Iris pigment epithelial cell (primary cell): ENCODE measurements around the gene WNT3.
"Not testable (repeated sequence)": the region's sequence is repeated elsewhere in the genome, so short reads cannot be mapped to it uniquely, and the experiment has no call there.

Experiments
- DNase-seq: peaks from one replicate; pipeline ENCODE4 v3.0.0-alpha.2; 2011; ENCODE audit warnings: low read depth

WNT3 gene

GRCh38 chr17:46765453-46765852 lies 53.0 kb downstream of the WNT3 start:
- no peak for DNase-seq

- peak; percentile 74 for DNase-seq
Measured at GRCh38 chr17:46764709-46765401, 53.6 kb downstream of the WNT3 start.

GRCh38 chr17:46764000-46764708 lies 54.3 kb downstream of the WNT3 start:
- DNase-seq: no peak

- no peak for DNase-seq
Measured at GRCh38 chr17:46763416-46763815, 55.1 kb downstream of the WNT3 start.

GRCh38 chr17:46759141-46759540 lies 59.4 kb downstream of the WNT3 start:
- DNase-seq: no peak

GRCh38 chr17:46758614-46759013 lies 59.9 kb downstream of the WNT3 start:
- DNase-seq: no peak

GRCh38 chr17:46757588-46757987 lies 60.9 kb downstream of the WNT3 start:
- DNase-seq: not testable (repeated sequence)

- DNase-seq: no peak
Measured at GRCh38 chr17:46756861-46757260, 61.6 kb downstream of the WNT3 start.

- no peak for DNase-seq
Measured at GRCh38 chr17:46756081-46756735, 62.3 kb downstream of the WNT3 start.

GRCh38 chr17:46753776-46754175 lies 64.7 kb downstream of the WNT3 start:
- no peak for DNase-seq

- DNase-seq: no peak
Measured at GRCh38 chr17:46751425-46751824, 67.1 kb downstream of the WNT3 start.

- no peak for DNase-seq
Measured at GRCh38 chr17:46745376-46745775, 73.1 kb downstream of the WNT3 start.

GRCh38 chr17:46744441-46744840 lies 74.1 kb downstream of the WNT3 start:
- DNase-seq: no peak

GRCh38 chr17:46742565-46743270 lies 75.8 kb downstream of the WNT3 start:
- peak; percentile 91 for DNase-seq

GRCh38 chr17:46741122-46741730 lies 77.3 kb downstream of the WNT3 start:
- no peak for DNase-seq

- DNase-seq: no peak
Measured at GRCh38 chr17:46739982-46740381, 78.5 kb downstream of the WNT3 start.

- no peak for DNase-seq
Measured at GRCh38 chr17:46738544-46738943, 79.9 kb downstream of the WNT3 start.

- no peak for DNase-seq
Measured at GRCh38 chr17:46737326-46737725, 81.2 kb downstream of the WNT3 start.

GRCh38 chr17:46736100-46736499 lies 82.4 kb downstream of the WNT3 start:
- DNase-seq: no peak

- DNase-seq: peak; percentile 31
Measured at GRCh38 chr17:46733837-46734475, 84.5 kb downstream of the WNT3 start.

GRCh38 chr17:46732754-46733398 lies 85.6 kb downstream of the WNT3 start:
- no peak for DNase-seq
